HEK293 (cell line): Measurements from ENCODE around the gene PDF.

Experiments
- CTCF ChIA-PET: fragments of 350-600 bp; formaldehyde crosslinking; extraction: SDS; loops from one replicate; lab custom pipeline; 2021; ENCODE audit warnings: antibody characterized with exemption; lab: Yijun Ruan, JAX
- POLR2A ChIA-PET: fragments of 300-600 bp; formaldehyde crosslinking; extraction: SDS; loops from one replicate; lab custom pipeline; 2020; ENCODE audit warnings: antibody characterized with exemption, inconsistent platforms; lab: Yijun Ruan, JAX
- H3K27ac ChIP-seq: fragments of 200-500 bp; sonication (Bioruptor generic); 2 replicates; pipeline ENCODE4 v1.5.1; 2014; ENCODE audit warnings: low read depth, low read length, control low read depth, inconsistent platforms; ENCODE audit errors: extremely low read depth
- H3K36me3 ChIP-seq, 2 experiments: fragments of 200-500 bp in 1 of 2; sonication (Bioruptor generic) in 1 of 2; 1 replicate in 1 of 2; 2 replicates in 1 of 2; pipeline ENCODE4 v1.5.1; 2014 to 2017; ENCODE audit warnings: inconsistent platforms in 2 of 2, low read length in 2 of 2; ENCODE audit not compliant: control insufficient read depth in 2 of 2, insufficient read depth in 1 of 2
- H3K4me1 ChIP-seq: fragments of 200-500 bp; sonication (Bioruptor generic); 2 replicates; pipeline ENCODE4 v1.5.1; 2014; ENCODE audit warnings: mild to moderate bottlenecking, low read length, inconsistent platforms; ENCODE audit not compliant: control insufficient read depth, insufficient read depth
- H3K4me3 ChIP-seq: 2 replicates; pipeline ENCODE4 v1.5.1; 2011; ENCODE audit warnings: low read depth, mild to moderate bottlenecking, control low read depth, low read length, moderate library complexity
- H3K9me3 ChIP-seq: fragments of 200-500 bp; sonication (Bioruptor generic); 2 replicates; pipeline ENCODE4 v1.5.1; 2014; ENCODE audit warnings: low read depth, low read length, inconsistent platforms; ENCODE audit not compliant: control insufficient read depth, insufficient read depth
- EGR2 ChIP-seq: fragments of 450-650 bp; formaldehyde crosslinking; IDR thresholded peaks from 2 replicates; pipeline ENCODE4 v1.5.1; 2016; ENCODE audit warnings: low read depth, missing biosample characterization, missing genetic modification characterization
- IKZF3 ChIP-seq: fragments of 450-650 bp; IDR thresholded peaks from 2 replicates; pipeline ENCODE4 v1.5.0; 2018; ENCODE audit warnings: missing biosample characterization, mild to moderate bottlenecking, missing genetic modification characterization, moderate library complexity
- INSM2 ChIP-seq: fragments of 450-650 bp; formaldehyde crosslinking; IDR thresholded peaks from 2 replicates; pipeline ENCODE4 v1.5.1; 2016; ENCODE audit warnings: missing biosample characterization, missing genetic modification characterization
- KLF1 ChIP-seq: fragments of 450-650 bp; formaldehyde crosslinking; IDR thresholded peaks from 2 replicates; pipeline ENCODE4 v1.5.1; 2016; ENCODE audit warnings: missing biosample characterization, missing genetic modification characterization
- SCRT1 ChIP-seq: fragments of 450-650 bp; formaldehyde crosslinking; IDR thresholded peaks from 2 replicates; pipeline ENCODE4 v1.5.1; 2016; ENCODE audit warnings: missing biosample characterization, missing genetic modification characterization, borderline replicate concordance
- ZBTB48 ChIP-seq: fragments of 450-650 bp; formaldehyde crosslinking; IDR thresholded peaks from 2 replicates; pipeline ENCODE4 v1.5.1; 2016; ENCODE audit warnings: missing biosample characterization, missing genetic modification characterization
- ZNF132 ChIP-seq: fragments of 450-650 bp; formaldehyde crosslinking; IDR thresholded peaks from 2 replicates; pipeline ENCODE4 v1.5.1; 2017; ENCODE audit warnings: missing biosample characterization, missing genetic modification characterization, borderline replicate concordance
- ZNF148 ChIP-seq: fragments of 450-650 bp; formaldehyde crosslinking; IDR thresholded peaks from 2 replicates; pipeline ENCODE4 v1.5.0; 2017; ENCODE audit warnings: missing biosample characterization, missing genetic modification characterization, borderline replicate concordance
- ZNF223 ChIP-seq: fragments of 450-650 bp; formaldehyde crosslinking; IDR thresholded peaks from 2 replicates; pipeline ENCODE4 v1.5.1; 2016; ENCODE audit warnings: missing biosample characterization, missing genetic modification characterization
- ZNF354C ChIP-seq: fragments of 450-650 bp; formaldehyde crosslinking; IDR thresholded peaks from 2 replicates; pipeline ENCODE4 v1.5.1; 2016; ENCODE audit warnings: missing biosample characterization, missing genetic modification characterization, low read depth, borderline replicate concordance
- ZNF362 ChIP-seq: fragments of 450-650 bp; formaldehyde crosslinking; IDR thresholded peaks from 2 replicates; pipeline ENCODE4 v1.5.1; 2016; ENCODE audit warnings: missing biosample characterization, missing genetic modification characterization
- ZNF416 ChIP-seq: fragments of 450-650 bp; formaldehyde crosslinking; IDR thresholded peaks from 2 replicates; pipeline ENCODE4 v1.5.1; 2016; ENCODE audit warnings: missing biosample characterization, missing genetic modification characterization
- ZNF426 ChIP-seq: fragments of 450-650 bp; formaldehyde crosslinking; IDR thresholded peaks from 2 replicates; pipeline ENCODE4 v1.5.1; 2017; ENCODE audit warnings: missing biosample characterization, missing genetic modification characterization, mild to moderate bottlenecking, inconsistent platforms, moderate library complexity
- ZNF561 ChIP-seq: fragments of 450-650 bp; IDR thresholded peaks from 2 replicates; pipeline ENCODE4 v1.5.1; 2018; ENCODE audit warnings: missing biosample characterization, missing genetic modification characterization, borderline replicate concordance
- ZNF585B ChIP-seq: fragments of 450-650 bp; formaldehyde crosslinking; IDR thresholded peaks from 2 replicates; pipeline ENCODE4 v1.5.1; 2016; ENCODE audit warnings: missing biosample characterization, missing genetic modification characterization
- ZNF623 ChIP-seq: fragments of 450-650 bp; formaldehyde crosslinking; IDR thresholded peaks from 2 replicates; pipeline ENCODE4 v1.5.1; 2016; ENCODE audit warnings: missing biosample characterization, missing genetic modification characterization
- ZNF639 ChIP-seq: fragments of 450-650 bp; formaldehyde crosslinking; IDR thresholded peaks from 2 replicates; pipeline ENCODE4 v1.5.1; 2016; ENCODE audit warnings: missing biosample characterization, missing genetic modification characterization
- ZNF704 ChIP-seq: fragments of 450-650 bp; formaldehyde crosslinking; IDR thresholded peaks from 2 replicates; pipeline ENCODE4 v1.5.1; 2016; ENCODE audit warnings: missing biosample characterization, missing genetic modification characterization
- ZNF747 ChIP-seq: fragments of 450-650 bp; formaldehyde crosslinking; IDR thresholded peaks from 2 replicates; pipeline ENCODE4 v1.5.1; 2016; ENCODE audit warnings: missing biosample characterization, missing genetic modification characterization
- ZNF792 ChIP-seq: fragments of 450-650 bp; formaldehyde crosslinking; IDR thresholded peaks from 2 replicates; pipeline ENCODE4 v1.5.1; 2016; ENCODE audit warnings: missing biosample characterization, missing genetic modification characterization
- ZSCAN18 ChIP-seq: fragments of 450-650 bp; formaldehyde crosslinking; IDR thresholded peaks from 2 replicates; pipeline ENCODE4 v1.5.1; 2016; ENCODE audit warnings: missing biosample characterization, missing genetic modification characterization

The PDF gene

GRCh38 chr16:69378760-69379159 lies 48.4 kb upstream of the PDF start (continued):
- no peak for TF ChIP-seq EGR2 (tag by site-specific recombination)
- no peak for TF ChIP-seq IKZF3 (tag by site-specific recombination)
- TF ChIP-seq ZSCAN18 (tag by site-specific recombination) = no peak

GRCh38 chr16:69378036-69378435 lies 47.6 kb upstream of the PDF start:
- Histone ChIP-seq H3K9me3 (no peaks in the 10 kb centered on the region), H3K36me3 (peaks cover 45 to 75% of the 10 kb centered on the region in 2 experiments), H3K4me3 (no peak overlapping the region), H3K4me1 (no peaks in the 10 kb centered on the region), H3K27ac (no peak overlapping the region)
- ChIA-PET CTCF (interaction anchor here (0.7 to 1.6 kb wide), 2 partner anchors 18 to 66 kb away, joined by 3 to 10 read pairs; no protein-coding TSS in a partner anchor), POLR2A (no interaction called here)
- TF ChIP-seq ZNF704 (tag by site-specific recombination) (no peak), ZNF585B (tag by site-specific recombination) (no peak), ZNF792 (tag by site-specific recombination) (no peak), ZNF747 (no peak), ZBTB48 (tag by site-specific recombination) (no peak), ZNF426 (tag by site-specific recombination) (no peak), ZNF223 (no peak), ZNF132 (tag by site-specific recombination) (no peak), ZNF639 (tag by site-specific recombination) (no peak), ZNF354C (no peak), SCRT1 (tag by site-specific recombination) (no peak), ZNF623 (tag by site-specific recombination) (no peak), ZNF148 (tag by site-specific recombination) (no peak), INSM2 (tag by site-specific recombination) (no peak), KLF1 (tag by site-specific recombination) (no peak), ZNF416 (tag by site-specific recombination) (no peak), ZNF561 (no peak), ZNF362 (tag by site-specific recombination) (no peak)
